DND-41 (cell line): ENCODE data around the gene CCDC148.

ENCODE experiments used
- CTCF ChIP-seq: IDR thresholded peaks from 2 replicates; pipeline ENCODE4 v1.5.1; 2012; ENCODE audit warnings: borderline replicate concordance, low read length, moderate library complexity, mild to moderate bottlenecking; ENCODE audit not compliant: poor library complexity, severe bottlenecking; ENCODE audit errors: extremely low read depth
- EZH2 ChIP-seq: IDR thresholded peaks from 3 replicates; pipeline ENCODE4 v1.6.1; 2012; ENCODE audit warnings: borderline replicate concordance, low read depth, mild to moderate bottlenecking, moderate library complexity, low read length, inconsistent platforms; ENCODE audit not compliant: severe bottlenecking

- TF ChIP-seq EZH2 (no peak), CTCF (peak; percentile 65)
These were observed 8.1 kb upstream of the CCDC148 start for GRCh38 chr2:158464426-158465281.
